NB4 (cell line): ENCODE data around the gene SH2D3C.

Experiments used
- CTCF ChIP-seq: IDR thresholded peaks from one replicate; pipeline ENCODE4 v1.5.1; 2012; ENCODE audit warnings: low read depth, low read length
- MAX ChIP-seq: IDR thresholded peaks from 2 replicates; pipeline ENCODE4 v1.6.1; 2011; ENCODE audit warnings: low read depth, low read length

- no peak for TF ChIP-seq CTCF
- no peak for TF ChIP-seq MAX
Measured at GRCh38 chr9:127716412-127716811, 62.1 kb downstream of the SH2D3C start.
